Caki2 (cell line): Measurements from ENCODE around the gene ABHD1. TPM values are rescaled to one million over a fixed set of nuclear protein-coding genes. Genes with fewer than 3 reads are reported as not detected.
A peak's percentile ranks its signal among the peaks of the same experiment; 100 is the strongest.
"Not testable (repeated sequence)": the region's sequence is repeated elsewhere in the genome, so short reads cannot be mapped to it uniquely, and the experiment has no call there.

Source experiments
- DNase-seq: peaks from one replicate; pipeline ENCODE4 v3.0.0-alpha.2; 2015; ENCODE audit warnings: low read depth
- in situ Hi-C: cut with HindIII; loops from 2 replicates; pipeline ENCODE4 v1.10.0; 2016; ENCODE audit warnings: low sequenced_read_pairs, low pct_unique_long_range_greater_than_20kb, mixed read lengths
- total RNA-seq: library from RNA; depleted of rRNA; stranded (reverse); fragments of >200 nt; shearing (Covaris generic); gene quantifications from 2 replicates; pipeline ENCODE4 v1.2.3, GENCODE V29; 2014; ENCODE audit warnings: low replicate concordance

ABHD1 gene
- total RNA-seq, 1 experiment from 2014 or later, result 0.78 TPM

GRCh38 chr2:27149570-27150405, 26.2 kb downstream of the ABHD1 start:
- in situ Hi-C loops, result no loop called here

GRCh38 chr2:27150639-27151230, 27.1 kb downstream of the ABHD1 start:
- in situ Hi-C loops, result no loop called here
- DNase-seq, result no peak

More at GRCh38 chr2:27149570-27150405, 26.2 kb downstream of the ABHD1 start:
- no peak for DNase-seq

GRCh38 chr2:27152102-27152795, 28.6 kb downstream of the ABHD1 start:
- in situ Hi-C loops, result no loop called here
- DNase-seq, result no peak

- in situ Hi-C loops, result no loop called here
- peak; percentile 19 for DNase-seq
Measured at GRCh38 chr2:27152796-27153464, 29.3 kb downstream of the ABHD1 start.

DNA sequence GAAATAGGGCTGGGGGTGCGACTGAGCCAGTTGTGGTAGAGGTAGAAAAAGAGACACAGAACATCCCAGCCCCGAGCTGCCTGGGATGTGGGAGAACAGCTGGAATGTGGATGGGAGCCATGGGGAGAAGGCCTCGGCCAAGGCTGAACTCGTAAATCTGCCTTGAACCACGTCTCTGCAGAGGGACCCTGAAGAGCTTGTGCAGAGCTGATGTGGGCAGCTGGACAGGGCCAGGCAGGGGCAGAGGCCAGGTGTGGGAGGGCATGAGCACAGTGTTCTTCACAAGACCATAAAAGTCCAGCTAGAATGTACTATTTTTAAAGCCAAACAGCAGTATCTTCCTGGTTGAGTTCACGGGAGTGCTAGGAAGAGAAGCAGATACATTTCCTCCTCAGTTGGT, 30.9 kb downstream of the ABHD1 start:
- in situ Hi-C loops, result no loop called here
- DNase-seq, result no peak

DNA sequence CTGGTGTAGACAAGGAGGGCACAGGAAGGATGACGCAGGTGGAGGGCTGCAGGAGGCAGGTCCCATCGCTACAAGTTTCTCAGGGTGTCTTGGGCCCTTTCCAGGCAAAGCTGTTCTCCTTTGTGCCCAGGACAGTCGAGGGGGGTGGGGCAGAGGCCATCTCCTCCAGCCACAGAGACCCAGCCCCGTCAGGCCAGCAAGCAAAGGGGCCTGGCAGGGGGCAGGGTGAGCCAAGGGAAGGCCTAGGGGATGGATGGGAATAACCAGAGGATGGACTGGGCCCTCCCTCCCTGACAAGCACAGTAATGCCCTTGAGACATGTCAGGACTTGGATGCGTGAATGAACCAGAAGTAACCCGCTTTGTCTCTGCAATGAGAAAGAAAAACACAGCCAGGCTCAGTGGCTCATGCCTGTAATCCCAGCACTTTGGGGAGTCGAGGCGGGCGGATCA, 31.5 kb downstream of the ABHD1 start:
- DNase-seq, result no peak
- in situ Hi-C loops, result no loop called here

DNA sequence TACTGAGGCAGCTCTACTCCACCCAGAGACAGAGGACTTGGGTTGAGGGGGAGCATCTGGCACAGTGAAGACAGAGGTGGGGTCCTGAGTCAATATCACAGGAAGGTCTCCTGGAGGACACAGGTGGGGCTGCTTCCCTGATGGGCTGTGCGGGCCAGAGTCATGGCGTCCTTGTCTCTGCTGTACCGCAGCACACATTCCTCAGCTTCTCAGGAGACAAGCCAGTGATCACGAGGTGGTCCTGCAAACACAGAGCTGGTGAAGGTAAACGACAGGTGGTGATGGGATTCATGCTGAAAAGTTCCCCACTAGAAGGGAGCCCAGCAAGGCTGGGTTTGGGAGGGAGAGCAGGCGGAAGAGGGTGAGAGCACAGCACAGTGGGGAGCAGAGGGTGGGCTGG, 34.9 kb downstream of the ABHD1 start:
- DNase-seq, result no peak
- in situ Hi-C loops, result no loop called here

GRCh38 chr2:27159271-27159670, 35.7 kb downstream of the ABHD1 start:
- DNase-seq, result no peak
- in situ Hi-C loops, result no loop called here

GRCh38 chr2:27160191-27160590, 36.6 kb downstream of the ABHD1 start:
- in situ Hi-C loops, result no loop called here
- DNase-seq, result no peak

GRCh38 chr2:27162151-27163121, 38.8 kb downstream of the ABHD1 start:
- in situ Hi-C loops, result no loop called here
- no peak for DNase-seq

- no peak for DNase-seq
- in situ Hi-C loops, result no loop called here
Measured at GRCh38 chr2:27164960-27165763, 41.5 kb downstream of the ABHD1 start.

GRCh38 chr2:27170581-27171337, 47.1 kb downstream of the ABHD1 start:
- DNase-seq, result peak; percentile 21
- in situ Hi-C loops, result no loop called here

- in situ Hi-C loops, result no loop called here
- DNase-seq, result no peak
Measured at GRCh38 chr2:27171351-27171848, 47.8 kb downstream of the ABHD1 start.

DNA sequence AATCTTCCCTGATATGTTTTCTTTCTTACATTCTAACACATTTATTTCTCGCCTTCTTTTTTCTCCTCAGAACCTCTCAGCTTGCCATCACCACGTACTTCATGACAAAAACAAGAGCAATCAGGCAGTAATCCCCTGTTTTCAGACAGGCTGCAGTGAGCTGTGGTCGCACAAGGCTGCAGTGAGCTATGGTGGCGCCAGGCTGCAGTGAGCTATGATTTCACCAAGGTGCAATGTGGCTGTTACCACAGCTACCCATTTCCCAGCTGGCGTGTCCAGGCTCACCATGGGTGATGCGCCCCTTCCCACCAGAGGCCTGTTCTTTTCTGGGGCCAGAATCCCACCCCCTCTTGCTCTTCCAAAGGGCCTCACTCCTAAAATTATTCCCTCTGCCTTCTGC, 51.0 kb downstream of the ABHD1 start:
- no peak for DNase-seq
- in situ Hi-C loops, result no loop called here

GRCh38 chr2:27175330-27175729, 51.7 kb downstream of the ABHD1 start:
- in situ Hi-C loops, result no loop called here
- DNase-seq, result no peak

DNA sequence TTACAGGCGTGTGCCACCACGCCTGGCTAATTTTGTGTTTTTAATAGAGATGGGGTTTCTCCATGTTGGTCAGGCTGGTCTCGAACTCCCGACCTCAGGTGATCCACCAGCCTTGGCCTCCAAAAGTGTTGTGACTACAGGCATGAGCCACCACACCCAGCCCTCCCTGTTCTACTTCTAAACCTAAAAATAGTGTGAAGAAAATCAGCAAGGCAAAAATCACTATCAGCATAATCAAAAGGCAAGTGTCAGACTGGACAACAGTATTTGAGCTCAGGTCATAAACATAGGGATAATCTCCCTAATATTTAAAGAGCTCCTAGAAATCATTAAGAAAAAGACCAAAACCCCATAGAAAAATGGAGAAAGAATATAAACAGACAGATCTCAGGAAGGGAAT, 52.2 kb downstream of the ABHD1 start:
- in situ Hi-C loops, DNase-seq: not testable (repeated sequence)
